Measurements from ENCODE around the gene GTSF1L.

DNA sequence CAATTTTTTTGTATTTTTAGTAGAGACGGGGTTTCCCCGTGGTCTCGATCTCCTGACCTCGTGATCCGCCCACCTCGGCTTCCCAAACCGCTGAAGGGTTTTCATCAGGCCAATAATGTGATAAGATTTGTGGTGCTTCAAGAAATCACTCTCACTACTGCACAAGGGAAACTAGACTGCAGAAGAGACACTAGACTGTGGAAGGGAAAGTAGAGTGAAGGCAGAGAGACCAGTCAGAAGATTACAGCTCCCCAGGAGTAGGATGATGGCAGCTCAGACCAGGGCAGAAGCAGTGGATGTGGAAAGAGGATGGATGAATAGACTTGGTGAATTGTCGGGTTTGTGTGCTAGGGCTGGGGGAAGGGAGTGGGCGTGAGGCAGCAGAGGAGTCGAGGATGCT is 48.0 kb upstream of the GTSF1L start:
- TF ChIP-seq DPF2 (IDR thresholded peaks at IDR 0.05) (no peak), FOXA1 (IDR thresholded peaks at IDR 0.05; ENCODE audit: borderline replicate concordance) (no peak), SRSF1 (IDR thresholded peaks at IDR 0.05; ENCODE audit: low read depth, low read length) (no peak), ZBTB8A (IDR thresholded peaks at IDR 0.05; ENCODE audit: partially characterized antibody) (no peak), EGR1 (conservative IDR thresholded peaks at IDR 0.05) (no peak), SIN3A (IDR thresholded peaks at IDR 0.05; ENCODE audit: borderline replicate concordance in 2 of 2, control insufficient read depth in 1 of 2, low read depth in 2 of 2, low read length in 2 of 2) (no peak), MITF (IDR thresholded peaks at IDR 0.05) (no peak), EZH2 (IDR thresholded peaks at IDR 0.05; ENCODE audit: borderline replicate concordance, low read depth, low read length) (no peak), JUNB (CRISPR knock-in tag; conservative IDR thresholded peaks at IDR 0.05) (no peak), SFPQ (IDR thresholded peaks at IDR 0.05; ENCODE audit: low read depth, low read length) (no peak)
- TF ChIP-seq, protein P1, sequence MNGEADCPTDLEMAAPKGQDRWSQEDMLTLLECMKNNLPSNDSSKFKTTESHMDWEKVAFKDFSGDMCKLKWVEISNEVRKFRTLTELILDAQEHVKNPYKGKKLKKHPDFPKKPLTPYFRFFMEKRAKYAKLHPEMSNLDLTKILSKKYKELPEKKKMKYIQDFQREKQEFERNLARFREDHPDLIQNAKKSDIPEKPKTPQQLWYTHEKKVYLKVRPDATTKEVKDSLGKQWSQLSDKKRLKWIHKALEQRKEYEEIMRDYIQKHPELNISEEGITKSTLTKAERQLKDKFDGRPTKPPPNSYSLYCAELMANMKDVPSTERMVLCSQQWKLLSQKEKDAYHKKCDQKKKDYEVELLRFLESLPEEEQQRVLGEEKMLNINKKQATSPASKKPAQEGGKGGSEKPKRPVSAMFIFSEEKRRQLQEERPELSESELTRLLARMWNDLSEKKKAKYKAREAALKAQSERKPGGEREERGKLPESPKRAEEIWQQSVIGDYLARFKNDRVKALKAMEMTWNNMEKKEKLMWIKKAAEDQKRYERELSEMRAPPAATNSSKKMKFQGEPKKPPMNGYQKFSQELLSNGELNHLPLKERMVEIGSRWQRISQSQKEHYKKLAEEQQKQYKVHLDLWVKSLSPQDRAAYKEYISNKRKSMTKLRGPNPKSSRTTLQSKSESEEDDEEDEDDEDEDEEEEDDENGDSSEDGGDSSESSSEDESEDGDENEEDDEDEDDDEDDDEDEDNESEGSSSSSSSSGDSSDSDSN (IDR thresholded peaks at IDR 0.05; ENCODE audit: borderline replicate concordance in 1 of 2, low read depth in 2 of 2, low read length in 2 of 2): no peak
- TF ChIP-seq, protein P2, sequence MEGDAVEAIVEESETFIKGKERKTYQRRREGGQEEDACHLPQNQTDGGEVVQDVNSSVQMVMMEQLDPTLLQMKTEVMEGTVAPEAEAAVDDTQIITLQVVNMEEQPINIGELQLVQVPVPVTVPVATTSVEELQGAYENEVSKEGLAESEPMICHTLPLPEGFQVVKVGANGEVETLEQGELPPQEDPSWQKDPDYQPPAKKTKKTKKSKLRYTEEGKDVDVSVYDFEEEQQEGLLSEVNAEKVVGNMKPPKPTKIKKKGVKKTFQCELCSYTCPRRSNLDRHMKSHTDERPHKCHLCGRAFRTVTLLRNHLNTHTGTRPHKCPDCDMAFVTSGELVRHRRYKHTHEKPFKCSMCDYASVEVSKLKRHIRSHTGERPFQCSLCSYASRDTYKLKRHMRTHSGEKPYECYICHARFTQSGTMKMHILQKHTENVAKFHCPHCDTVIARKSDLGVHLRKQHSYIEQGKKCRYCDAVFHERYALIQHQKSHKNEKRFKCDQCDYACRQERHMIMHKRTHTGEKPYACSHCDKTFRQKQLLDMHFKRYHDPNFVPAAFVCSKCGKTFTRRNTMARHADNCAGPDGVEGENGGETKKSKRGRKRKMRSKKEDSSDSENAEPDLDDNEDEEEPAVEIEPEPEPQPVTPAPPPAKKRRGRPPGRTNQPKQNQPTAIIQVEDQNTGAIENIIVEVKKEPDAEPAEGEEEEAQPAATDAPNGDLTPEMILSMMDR (IDR thresholded peaks at IDR 0.05 in 2 of 3, conservative IDR thresholded peaks at IDR 0.05 in 1 of 3; ENCODE audit: insufficient read depth in 2 of 3, low read depth in 1 of 3, low read length in 3 of 3): no peak
